ENCODE measurements around the gene CYBA. TPM values are rescaled to one million over a fixed set of nuclear protein-coding genes. Genes with fewer than 3 reads are reported as not detected.

The CYBA gene
- total and polyA plus RNA-seq, 10 of the 15 experiments (the other 5 are each of a cell fraction or from before 2014, with no cell fraction given), result 0.55 to 598 (median 258) TPM

DNA sequence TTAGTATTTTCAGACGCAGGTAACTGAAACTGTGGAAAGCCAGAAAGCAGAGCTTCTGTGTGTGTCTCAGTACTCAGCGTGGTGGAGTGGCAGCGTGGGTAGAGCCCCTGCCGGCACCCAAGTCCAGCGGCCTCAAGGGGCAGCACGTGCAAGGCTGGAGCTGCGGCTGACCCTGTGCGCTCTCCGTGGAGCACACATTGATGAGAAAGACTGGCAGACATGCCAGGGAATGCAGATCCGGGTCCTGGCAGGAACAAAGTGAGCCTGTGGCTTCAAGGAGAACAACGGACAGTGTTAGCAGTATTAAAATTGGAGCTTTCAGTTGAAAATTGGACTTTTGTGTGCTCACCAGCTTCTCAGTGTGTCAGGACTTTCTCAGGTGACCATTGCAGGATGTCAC lies 57.4 kb downstream of the CYBA start:
- H3K4me2 ChIP-seq (ENCODE audit: control insufficient read depth, insufficient read depth), result no peak overlapping the region
- in situ Hi-C loops (cut with MboI), result no loop called here
- no peak overlapping the region for H3K4me3 ChIP-seq
- BruUV-seq (replicated peaks), result TSS peak; percentile 80
- POLR2A ChIA-PET, result interaction anchor here (0.5 kb wide), 1 partner anchor 204 kb away, joined by 6 read pairs; no protein-coding TSS in a partner anchor
- peaks cover 9 to 16% of the 10 kb centered on the region in 2 experiments; a peak in 3 of 4 replicates for H3K36me3 ChIP-seq (ENCODE audit: control insufficient read depth in 2 of 2, insufficient read depth in 2 of 2, low read length in 1 of 2)
- peaks cover 15% of the 10 kb centered on the region for H3K79me2 ChIP-seq (ENCODE audit: control insufficient read depth, insufficient read depth, low read length)
- H3K9me3 ChIP-seq (replicated peaks; ENCODE audit: control insufficient read depth, insufficient read depth, low read length), result no peaks in the 10 kb centered on the region
- ATAC-seq (no peak), FAIRE-seq (no peak), DNase-seq (ENCODE audit: low read depth, low spot score) (no peak)
- CTCF ChIA-PET, result interaction anchor here (1.4 kb wide), 1 partner anchor 14 kb away, joined by 5 read pairs; no protein-coding TSS in a partner anchor
- intact Hi-C loops (cut with micrococcal nuclease; ENCODE audit: unreplicated experiment), result no loop called here
- SMC1A ChIA-PET (ENCODE audit: uncharacterized antibody, unreplicated experiment), result no interaction called here
- no peak overlapping the region for H3K9ac ChIP-seq (ENCODE audit: control insufficient read depth, insufficient read depth, low read length)
- TF ChIP-seq POLR2AphosphoS5 (IDR thresholded peaks at IDR 0.05; ENCODE audit: low read length) (0 out of 2 replicates have a peak, but pooled peaks have one; percentile 39), STAT1 (conservative IDR thresholded peaks at IDR 0.05) (no peak)
- peaks cover 4% of the 10 kb centered on the region for H3K4me1 ChIP-seq (ENCODE audit: control insufficient read depth, insufficient read depth, low read length)
- no peak overlapping the region for H3K27ac ChIP-seq (ENCODE audit: control insufficient read depth, insufficient read depth)
- H4K20me1 ChIP-seq (ENCODE audit: control insufficient read depth, insufficient read depth), result no peaks in the 10 kb centered on the region
- 96% methylated on average over 11 of the region's 11 CpGs for WGBS (ENCODE audit: insufficient coverage, insufficient replicate concordance, low lambda C conversion rate, missing lambda C conversion rate)
- no peaks in the 10 kb centered on the region for H3K27me3 ChIP-seq (replicated peaks in 1 of 2; ENCODE audit: control insufficient read depth in 2 of 2, insufficient read depth in 2 of 2, low read length in 1 of 2)
- no peak overlapping the region for H2AFZ ChIP-seq (ENCODE audit: control insufficient read depth, low read depth, low read length)
- RAD21 ChIA-PET (ENCODE audit: unreplicated experiment), result no interaction called here

Other genes with a start within 250 kb of the CYBA start
Only the 7 nearest of the 13 such genes appear.
- gene ZC3H18, start 80.7 kb downstream of the CYBA start, total RNA-seq (2014; rRNA removed), result 8.6 and 12.5 TPM in 2 replicates
- 14.9 and 15.9 TPM in 2 replicates for gene ZC3H18, start 80.7 kb downstream of the CYBA start, total RNA-seq (2014; rRNA removed; fragmentation: Illumina TruSeq; extraction: Trizol)
- 50.4 and 58.3 TPM in 2 replicates for gene ZC3H18, start 80.7 kb downstream of the CYBA start, total RNA-seq (2021)
- 5.5 and 8.5 TPM in 2 replicates for gene ZC3H18, start 80.7 kb downstream of the CYBA start, polyA plus RNA-seq (2011; rRNA removed)
- 14.7 and 29.0 TPM in 2 replicates for gene ZC3H18, start 80.7 kb downstream of the CYBA start, polyA plus RNA-seq (2014; fragmentation: Illumina TruSeq; extraction: Trizol)
- 1 to 10 TPM; 1.0 to 3.2 TPM for gene ZC3H18, start 80.7 kb downstream of the CYBA start, polyA plus RNA-seq (2014; fragmentation: Nextera tagmentation; extraction: Ambion mirVana)
- 29.1 and 37.5 TPM in 2 replicates for gene ZC3H18, start 80.7 kb downstream of the CYBA start, polyA plus RNA-seq (2014; rRNA removed)
- gene ZC3H18, start 80.7 kb downstream of the CYBA start, polyA plus RNA-seq (2016; fragmentation: Nextera tagmentation; extraction: Ambion mirVana), result 10 to 100 TPM; 54.1 to 57.0 TPM
- gene IL17C, start 12.5 kb downstream of the CYBA start, total RNA-seq (2014; rRNA removed), result not detected in 2 replicates
- gene IL17C, start 12.5 kb downstream of the CYBA start, total RNA-seq (2014; rRNA removed; fragmentation: Illumina TruSeq; extraction: Trizol), result not detected in 2 replicates
- gene IL17C, start 12.5 kb downstream of the CYBA start, total RNA-seq (2021), result not detected in 2 replicates
- gene IL17C, start 12.5 kb downstream of the CYBA start, polyA plus RNA-seq (2011; rRNA removed), result not detected in 2 replicates
- not detected in 2 replicates for gene IL17C, start 12.5 kb downstream of the CYBA start, polyA plus RNA-seq (2014; fragmentation: Illumina TruSeq; extraction: Trizol)
- gene IL17C, start 12.5 kb downstream of the CYBA start, polyA plus RNA-seq (2014; fragmentation: Nextera tagmentation; extraction: Ambion mirVana), result not detected
- 0.33 TPM in 1 of 2 replicates, not detected in the other for gene IL17C, start 12.5 kb downstream of the CYBA start, polyA plus RNA-seq (2014; rRNA removed)
- not detected for gene IL17C, start 12.5 kb downstream of the CYBA start, polyA plus RNA-seq (2016; fragmentation: Nextera tagmentation; extraction: Ambion mirVana)
- gene MVD, start 12.0 kb upstream of the CYBA start, total RNA-seq (2014; rRNA removed), result 101 and 104 TPM in 2 replicates
- 45.0 and 50.0 TPM in 2 replicates for gene MVD, start 12.0 kb upstream of the CYBA start, total RNA-seq (2014; rRNA removed; fragmentation: Illumina TruSeq; extraction: Trizol)
- 132 and 147 TPM in 2 replicates for gene MVD, start 12.0 kb upstream of the CYBA start, total RNA-seq (2021)
- 15.5 and 41.4 TPM in 2 replicates for gene MVD, start 12.0 kb upstream of the CYBA start, polyA plus RNA-seq (2011; rRNA removed)
- gene MVD, start 12.0 kb upstream of the CYBA start, polyA plus RNA-seq (2014; fragmentation: Illumina TruSeq; extraction: Trizol), result 8.4 and 28.9 TPM in 2 replicates
- 1 to 10 TPM; 5.0 to 6.8 TPM for gene MVD, start 12.0 kb upstream of the CYBA start, polyA plus RNA-seq (2014; fragmentation: Nextera tagmentation; extraction: Ambion mirVana)
- 80.1 and 95.9 TPM in 2 replicates for gene MVD, start 12.0 kb upstream of the CYBA start, polyA plus RNA-seq (2014; rRNA removed)
- gene MVD, start 12.0 kb upstream of the CYBA start, polyA plus RNA-seq (2016; fragmentation: Nextera tagmentation; extraction: Ambion mirVana), result 10 to 100 TPM; 80.5 to 85.4 TPM
- gene SNAI3, start 35.5 kb upstream of the CYBA start, total RNA-seq (2014; rRNA removed), result 4.7 and 6.5 TPM in 2 replicates
- 1.2 and 1.7 TPM in 2 replicates for gene SNAI3, start 35.5 kb upstream of the CYBA start, total RNA-seq (2014; rRNA removed; fragmentation: Illumina TruSeq; extraction: Trizol)
- 5.7 and 7.4 TPM in 2 replicates for gene SNAI3, start 35.5 kb upstream of the CYBA start, total RNA-seq (2021)
- gene SNAI3, start 35.5 kb upstream of the CYBA start, polyA plus RNA-seq (2011; rRNA removed), result 0.53 and 1.5 TPM in 2 replicates
- 0.10 and 1.4 TPM in 2 replicates for gene SNAI3, start 35.5 kb upstream of the CYBA start, polyA plus RNA-seq (2014; fragmentation: Illumina TruSeq; extraction: Trizol)
- under 1 TPM; 0.21 to 0.26 TPM for gene SNAI3, start 35.5 kb upstream of the CYBA start, polyA plus RNA-seq (2014; fragmentation: Nextera tagmentation; extraction: Ambion mirVana)
- gene SNAI3, start 35.5 kb upstream of the CYBA start, polyA plus RNA-seq (2014; rRNA removed), result 4.3 and 6.6 TPM in 2 replicates
- gene SNAI3, start 35.5 kb upstream of the CYBA start, polyA plus RNA-seq (2016; fragmentation: Nextera tagmentation; extraction: Ambion mirVana), result 1 to 10 TPM; 6.2 to 7.1 TPM
- gene RNF166, start 55.4 kb upstream of the CYBA start, total RNA-seq (2014; rRNA removed), result 23.3 and 26.4 TPM in 2 replicates
- 5.2 and 6.4 TPM in 2 replicates for gene RNF166, start 55.4 kb upstream of the CYBA start, total RNA-seq (2014; rRNA removed; fragmentation: Illumina TruSeq; extraction: Trizol)
- 24.5 and 29.8 TPM in 2 replicates for gene RNF166, start 55.4 kb upstream of the CYBA start, total RNA-seq (2021)
- 4.8 and 8.3 TPM in 2 replicates for gene RNF166, start 55.4 kb upstream of the CYBA start, polyA plus RNA-seq (2011; rRNA removed)
- gene RNF166, start 55.4 kb upstream of the CYBA start, polyA plus RNA-seq (2014; fragmentation: Illumina TruSeq; extraction: Trizol), result 1.7 and 5.3 TPM in 2 replicates
- 1 to 10 TPM in 1 of 2 experiments, under 1 TPM in 1; 0.48 to 1.3 TPM for gene RNF166, start 55.4 kb upstream of the CYBA start, polyA plus RNA-seq (2014; fragmentation: Nextera tagmentation; extraction: Ambion mirVana)
- gene RNF166, start 55.4 kb upstream of the CYBA start, polyA plus RNA-seq (2014; rRNA removed), result 32.8 and 35.2 TPM in 2 replicates
- 10 to 100 TPM; 15.8 to 16.5 TPM for gene RNF166, start 55.4 kb upstream of the CYBA start, polyA plus RNA-seq (2016; fragmentation: Nextera tagmentation; extraction: Ambion mirVana)
- gene CTU2, start 55.5 kb upstream of the CYBA start, total RNA-seq (2014; rRNA removed), result 17.8 and 23.3 TPM in 2 replicates
- gene CTU2, start 55.5 kb upstream of the CYBA start, total RNA-seq (2014; rRNA removed; fragmentation: Illumina TruSeq; extraction: Trizol), result 11.0 and 12.2 TPM in 2 replicates
- gene CTU2, start 55.5 kb upstream of the CYBA start, total RNA-seq (2021), result 44.5 and 48.5 TPM in 2 replicates
- gene CTU2, start 55.5 kb upstream of the CYBA start, polyA plus RNA-seq (2011; rRNA removed), result 6.8 and 13.2 TPM in 2 replicates
- 1.5 and 5.6 TPM in 2 replicates for gene CTU2, start 55.5 kb upstream of the CYBA start, polyA plus RNA-seq (2014; fragmentation: Illumina TruSeq; extraction: Trizol)
- gene CTU2, start 55.5 kb upstream of the CYBA start, polyA plus RNA-seq (2014; fragmentation: Nextera tagmentation; extraction: Ambion mirVana), result 1 to 10 TPM in 1 of 2 experiments, under 1 TPM in 1; 0.32 to 4.0 TPM
- gene CTU2, start 55.5 kb upstream of the CYBA start, polyA plus RNA-seq (2014; rRNA removed), result 31.2 and 38.9 TPM in 2 replicates
- 10 to 100 TPM; 33.2 to 43.4 TPM for gene CTU2, start 55.5 kb upstream of the CYBA start, polyA plus RNA-seq (2016; fragmentation: Nextera tagmentation; extraction: Ambion mirVana)
- gene PIEZO1, start 134.2 kb upstream of the CYBA start, total RNA-seq (2014; rRNA removed), result 96.3 and 106 TPM in 2 replicates
- gene PIEZO1, start 134.2 kb upstream of the CYBA start, total RNA-seq (2014; rRNA removed; fragmentation: Illumina TruSeq; extraction: Trizol), result 21.8 and 30.6 TPM in 2 replicates
- gene PIEZO1, start 134.2 kb upstream of the CYBA start, total RNA-seq (2021), result 146 and 169 TPM in 2 replicates
- gene PIEZO1, start 134.2 kb upstream of the CYBA start, polyA plus RNA-seq (2011; rRNA removed), result 15.2 and 28.0 TPM in 2 replicates
- 17.0 and 39.9 TPM in 2 replicates for gene PIEZO1, start 134.2 kb upstream of the CYBA start, polyA plus RNA-seq (2014; fragmentation: Illumina TruSeq; extraction: Trizol)
- 1 to 10 TPM; 1.3 to 7.2 TPM for gene PIEZO1, start 134.2 kb upstream of the CYBA start, polyA plus RNA-seq (2014; fragmentation: Nextera tagmentation; extraction: Ambion mirVana)
- gene PIEZO1, start 134.2 kb upstream of the CYBA start, polyA plus RNA-seq (2014; rRNA removed), result 116 and 167 TPM in 2 replicates
- 10 to 100 TPM; 31.1 to 35.6 TPM for gene PIEZO1, start 134.2 kb upstream of the CYBA start, polyA plus RNA-seq (2016; fragmentation: Nextera tagmentation; extraction: Ambion mirVana)

All from GM12878 (cell line).